GDM1 (cell line): ENCODE data around the gene RAB6D.
"Not testable (repeated sequence)": the region's sequence is repeated elsewhere in the genome, so short reads cannot be mapped to it uniquely, and the experiment has no call there.

Source experiments
- DNase-seq: peaks from one replicate; lab custom pipeline; 2025; lab: John Stamatoyannopoulos, UW

The RAB6D gene

GRCh38 chr2:131366643-131367042 is 2.7 kb upstream of the RAB6D start:
- DNase-seq: no peak

- no peak for DNase-seq
Measured at GRCh38 chr2:131365452-131365851, 1.5 kb upstream of the RAB6D start.

- not testable (repeated sequence) for DNase-seq
Measured at GRCh38 chr2:131363213-131363612, 755 bp downstream of the RAB6D start.

GRCh38 chr2:131361773-131362172 is 2.2 kb downstream of the RAB6D start:
- not testable (repeated sequence) for DNase-seq

GRCh38 chr2:131353167-131353697 is 10.7 kb downstream of the RAB6D start:
- DNase-seq: not testable (repeated sequence)

DNA sequence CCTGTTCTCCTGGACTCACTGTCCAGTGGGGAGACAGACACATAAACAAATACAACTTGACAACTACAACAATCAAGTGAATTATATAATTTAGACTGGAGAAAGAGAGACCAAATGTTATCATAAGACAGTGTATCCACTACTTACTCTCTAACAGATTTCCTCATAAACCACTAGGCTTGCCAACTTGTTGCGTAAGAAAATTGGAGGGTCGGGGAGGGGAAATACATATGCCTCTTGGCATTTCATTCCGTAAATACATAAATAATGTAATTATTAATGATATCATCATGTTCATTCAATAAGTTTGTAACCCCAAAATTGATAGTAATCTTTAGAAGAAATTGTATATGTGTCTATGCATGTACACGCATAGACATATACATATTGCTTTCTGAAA is 14.9 kb downstream of the RAB6D start:
- no peak for DNase-seq

DNA sequence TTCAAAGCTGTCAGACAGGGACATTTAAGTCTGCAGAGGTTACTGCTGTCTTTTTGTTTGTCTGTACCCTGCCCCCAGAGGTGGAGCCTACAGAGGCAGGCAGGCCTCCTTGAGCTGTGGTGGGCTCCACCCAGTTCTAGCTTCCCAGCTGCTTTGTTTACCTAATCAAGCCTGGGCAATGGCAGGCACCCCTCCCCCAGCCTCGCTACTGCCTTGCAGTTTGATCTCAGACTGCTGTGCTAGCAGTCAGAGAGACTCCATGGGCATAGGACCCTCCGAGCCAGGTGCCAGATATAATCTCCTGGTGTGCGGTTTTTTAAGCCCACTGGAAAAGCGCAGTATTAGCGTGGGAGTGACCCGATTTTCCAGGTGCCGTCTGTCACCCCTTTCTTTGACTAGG is 16.9 kb downstream of the RAB6D start:
- not testable (repeated sequence) for DNase-seq

- DNase-seq: not testable (repeated sequence)
Measured at GRCh38 chr2:131339307-131339706, 24.7 kb downstream of the RAB6D start.

DNA sequence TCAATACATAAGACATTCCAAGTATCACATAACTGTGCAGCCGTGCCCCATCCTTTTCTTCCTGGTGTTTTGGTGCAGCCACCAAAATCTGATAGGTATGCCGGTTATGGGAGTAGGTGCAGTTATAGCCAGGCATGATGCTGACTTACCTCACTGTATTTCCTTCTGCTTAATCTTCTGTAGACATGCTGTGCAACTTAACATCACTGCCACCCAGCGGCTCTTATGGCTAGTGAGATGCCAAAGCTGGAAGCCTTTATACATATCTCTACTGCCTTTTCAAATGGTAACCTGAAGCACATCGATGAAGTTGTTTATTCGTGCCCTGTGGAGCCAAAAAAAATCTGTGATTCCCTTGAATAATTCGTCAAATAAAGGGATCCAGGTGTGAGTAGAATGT is 28.6 kb downstream of the RAB6D start:
- not testable (repeated sequence) for DNase-seq

DNA sequence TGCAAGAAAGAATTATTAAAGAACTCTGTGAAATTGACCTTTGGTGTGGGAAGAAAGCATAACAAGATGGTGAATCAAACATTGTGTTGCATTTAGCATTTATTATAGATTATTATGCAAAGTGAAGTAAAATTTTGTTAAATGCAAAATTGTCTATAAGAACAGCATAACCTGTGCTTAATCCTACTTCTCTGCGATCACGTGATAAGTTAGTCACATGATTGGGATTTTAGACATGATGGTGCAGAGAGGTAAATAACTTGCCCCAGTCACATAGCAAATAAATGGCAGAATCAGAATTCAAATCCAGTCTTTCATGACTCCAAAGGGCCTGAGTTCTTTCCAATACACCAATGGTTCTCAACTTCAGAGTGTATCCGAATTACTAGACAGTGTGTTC is 31.3 kb downstream of the RAB6D start:
- DNase-seq: not testable (repeated sequence)

GRCh38 chr2:131331000-131331399 is 33.0 kb downstream of the RAB6D start:
- not testable (repeated sequence) for DNase-seq

DNA sequence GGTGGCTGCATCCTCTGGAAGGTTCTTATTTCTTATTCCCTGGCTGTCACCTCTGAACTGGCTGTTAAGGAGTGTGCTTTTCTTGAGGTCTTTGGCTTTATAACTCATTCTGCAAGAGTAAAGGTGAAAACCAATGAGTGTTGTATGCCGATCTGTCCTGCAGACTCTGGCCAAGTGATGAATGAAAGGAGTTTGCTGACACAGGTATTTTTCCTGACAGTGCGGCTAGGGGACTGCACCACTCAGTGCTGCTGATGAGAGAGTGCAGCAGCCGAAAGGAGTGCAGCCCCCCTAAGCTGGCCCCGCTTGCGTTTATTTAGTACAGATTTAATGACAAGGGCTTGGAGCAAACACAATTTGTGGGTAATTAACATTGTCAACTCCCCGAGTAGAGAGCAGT is 41.8 kb downstream of the RAB6D start:
- DNase-seq: no peak

GRCh38 chr2:131321344-131321743 is 42.6 kb downstream of the RAB6D start:
- DNase-seq: not testable (repeated sequence)

- DNase-seq: not testable (repeated sequence)
Measured at GRCh38 chr2:131311001-131311400, 53.0 kb downstream of the RAB6D start.
